Lower leg skin (tissue), 4 donors: ENCODE measurements around the gene MCTP1. TPM values are rescaled to one million over a fixed set of nuclear protein-coding genes. Genes with fewer than 3 reads are reported as not detected.

Experiments used
- DNase-seq, 2 donors: peaks; one replicate each; pipeline ENCODE4 v3.0.0-alpha.2; 2019; ENCODE audit warnings: low spot score in 2 of 2
- H3K4me3 ChIP-seq: fragments of 200-600 bp; sonication (generic); 2 replicates; pipeline ENCODE4 v1.5.1; 2017; ENCODE audit warnings: mild to moderate bottlenecking, low read depth; ENCODE audit not compliant: poor library complexity, severe bottlenecking
- POLR2A ChIP-seq, 2 donors: fragments of 450-650 bp; IDR thresholded peaks; one replicate each; pipeline ENCODE4 v1.6.1; 2016 to 2017; ENCODE audit warnings: antibody characterized with exemption in 2 of 2, mild to moderate bottlenecking in 1 of 2, moderate library complexity in 1 of 2
- WGBS, 2 donors: methylation state at CpG; one replicate each; pipeline ENCODE4 v1.1.5; 2018; 5-methylcytosine and 5-hydroxymethylcytosine counted together
- intact Hi-C: fragments of 100-400 bp; cut with DNase I; formaldehyde crosslinking; loops from one replicate; pipeline ENCODE4 v1.15.0; 2023; ENCODE audit warnings: low total_unique reads
- total RNA-seq, 4 donors: library from RNA; depleted of rRNA; stranded (reverse); fragments of >200 nt; gene quantifications; one replicate each; pipeline ENCODE4 v1.1.0, GENCODE V29; 2016
- TF ChIP-seq, protein P1 (sequence below), 3 donors: fragments of 450-650 bp; IDR thresholded peaks; one replicate each; pipeline ENCODE4 v1.5.1; 2016; ENCODE audit warnings: antibody characterized with exemption in 3 of 3, mild to moderate bottlenecking in 3 of 3, moderate library complexity in 2 of 3

The MCTP1 gene
- total RNA-seq, 4 donors from 2014 or later = 6.3 to 36.5 (median 9.8) TPM

DNA sequence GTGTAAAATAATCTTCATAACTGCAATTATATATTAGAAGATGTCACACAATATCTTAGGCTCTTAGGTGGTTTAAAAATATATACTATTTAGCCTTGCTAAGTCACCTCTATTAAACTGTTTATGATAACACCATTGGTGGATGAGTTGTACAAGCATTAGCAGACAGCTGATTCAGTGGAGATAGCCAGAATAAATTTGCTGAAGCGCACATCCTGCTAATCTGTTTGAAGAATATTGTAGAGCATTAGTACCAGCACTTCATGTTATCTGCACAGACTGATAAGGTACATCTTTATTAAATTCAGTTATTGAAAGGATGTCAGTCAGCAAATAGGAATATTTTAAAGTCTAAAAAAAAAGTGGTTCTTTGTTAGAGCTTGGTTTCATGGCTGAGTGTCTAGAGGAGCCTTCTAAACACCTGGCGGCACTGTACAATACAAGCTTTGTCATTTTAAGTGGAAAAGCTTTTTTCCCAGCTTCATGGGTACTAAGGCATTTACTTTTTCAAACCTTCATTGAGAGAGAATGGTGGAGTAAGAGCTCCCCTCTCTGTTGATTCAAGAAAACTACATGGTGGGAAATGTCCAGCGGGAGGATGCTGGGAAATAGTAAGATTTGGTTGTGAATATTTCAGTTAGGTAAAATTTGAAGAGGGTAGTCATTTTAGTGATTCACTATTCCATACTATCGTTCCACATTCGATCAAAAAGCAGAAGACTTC lies 391.3 kb downstream of the MCTP1 start:
- no peak overlapping the region for H3K4me3 ChIP-seq
- intact Hi-C loops = no loop called here
- WGBS, 2 donors = 61 to 65% methylated on average over 5 of the region's 5 CpGs
- DNase-seq = no peak
- TF ChIP-seq, protein P1, sequence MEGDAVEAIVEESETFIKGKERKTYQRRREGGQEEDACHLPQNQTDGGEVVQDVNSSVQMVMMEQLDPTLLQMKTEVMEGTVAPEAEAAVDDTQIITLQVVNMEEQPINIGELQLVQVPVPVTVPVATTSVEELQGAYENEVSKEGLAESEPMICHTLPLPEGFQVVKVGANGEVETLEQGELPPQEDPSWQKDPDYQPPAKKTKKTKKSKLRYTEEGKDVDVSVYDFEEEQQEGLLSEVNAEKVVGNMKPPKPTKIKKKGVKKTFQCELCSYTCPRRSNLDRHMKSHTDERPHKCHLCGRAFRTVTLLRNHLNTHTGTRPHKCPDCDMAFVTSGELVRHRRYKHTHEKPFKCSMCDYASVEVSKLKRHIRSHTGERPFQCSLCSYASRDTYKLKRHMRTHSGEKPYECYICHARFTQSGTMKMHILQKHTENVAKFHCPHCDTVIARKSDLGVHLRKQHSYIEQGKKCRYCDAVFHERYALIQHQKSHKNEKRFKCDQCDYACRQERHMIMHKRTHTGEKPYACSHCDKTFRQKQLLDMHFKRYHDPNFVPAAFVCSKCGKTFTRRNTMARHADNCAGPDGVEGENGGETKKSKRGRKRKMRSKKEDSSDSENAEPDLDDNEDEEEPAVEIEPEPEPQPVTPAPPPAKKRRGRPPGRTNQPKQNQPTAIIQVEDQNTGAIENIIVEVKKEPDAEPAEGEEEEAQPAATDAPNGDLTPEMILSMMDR (IDR thresholded peaks at IDR 0.05) = no peak
- no peak for TF ChIP-seq POLR2A (IDR thresholded peaks at IDR 0.05)

DNA sequence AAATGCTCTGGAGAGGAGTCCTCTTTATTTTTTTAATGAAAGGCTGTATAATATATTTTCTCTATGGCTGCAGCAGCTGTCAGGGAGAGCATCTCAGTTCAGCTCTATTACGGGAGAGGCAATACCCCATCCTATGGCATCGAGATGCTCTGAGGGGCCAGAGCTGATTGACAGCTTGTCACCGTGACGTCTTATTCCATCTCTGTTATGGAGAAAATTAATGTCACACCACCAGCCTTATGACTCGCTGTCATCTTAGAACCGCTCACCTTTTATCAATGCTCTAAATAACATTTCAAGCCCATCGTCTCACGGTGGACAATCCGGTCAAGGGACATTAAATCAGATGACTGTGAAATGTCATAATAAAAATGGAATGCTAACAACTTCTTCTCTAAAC lies 392.9 kb downstream of the MCTP1 start:
- DNase-seq = no peak
- no peak overlapping the region for H3K4me3 ChIP-seq
- intact Hi-C loops = no loop called here
- TF ChIP-seq, protein P1 (IDR thresholded peaks at IDR 0.05) = no peak
- TF ChIP-seq POLR2A (IDR thresholded peaks at IDR 0.05) = no peak
- WGBS, 2 donors = 90% methylated on average over 9 of the region's 9 CpGs

DNA sequence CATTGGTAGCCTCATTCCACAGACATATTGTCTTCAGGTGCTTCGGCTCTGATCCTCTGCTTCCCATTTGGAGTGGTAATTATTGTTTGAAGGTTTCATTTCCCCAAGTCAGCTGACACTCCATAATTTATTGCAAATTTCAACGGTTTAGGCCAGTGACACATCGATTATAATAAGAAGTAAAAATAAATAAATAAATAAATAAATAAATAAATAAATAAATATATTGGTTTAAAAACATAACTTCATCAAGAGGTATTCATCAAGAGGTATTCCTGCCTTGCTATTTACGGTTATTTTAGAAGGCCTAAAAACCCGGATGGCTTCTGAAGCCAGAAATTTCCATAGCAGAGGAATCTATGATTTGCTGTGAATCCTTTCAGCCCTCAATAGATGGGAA lies 393.3 kb downstream of the MCTP1 start:
- 72 to 75% methylated on average over 5 of the region's 5 CpGs for WGBS, 2 donors
- TF ChIP-seq, protein P1 (IDR thresholded peaks at IDR 0.05) = no peak
- no peak for TF ChIP-seq POLR2A (IDR thresholded peaks at IDR 0.05)
- DNase-seq = no peak
- intact Hi-C loops = no loop called here
- no peak overlapping the region for H3K4me3 ChIP-seq

DNA sequence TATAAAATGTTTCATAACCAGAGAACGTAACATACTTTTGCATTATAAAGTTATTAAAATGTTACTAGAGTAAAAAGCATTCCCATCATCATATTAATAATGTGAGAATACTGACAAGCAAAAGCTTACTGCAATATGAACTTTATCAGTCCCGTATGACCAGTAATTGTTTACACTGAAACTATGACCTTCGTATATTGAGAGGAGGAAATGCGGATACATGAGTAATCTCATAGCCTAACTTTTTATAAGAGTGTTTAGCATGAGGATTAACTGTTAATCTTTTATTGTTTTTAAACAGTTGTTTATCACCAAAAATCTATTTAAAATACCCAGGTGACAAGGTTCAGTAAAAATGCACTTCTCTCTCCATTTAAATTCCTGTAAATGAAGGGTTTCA lies 394.0 kb downstream of the MCTP1 start:
- DNase-seq = no peak
- 84 to 85% methylated on average over 4 of the region's 4 CpGs for WGBS, 2 donors
- no peak overlapping the region for H3K4me3 ChIP-seq
- TF ChIP-seq POLR2A (IDR thresholded peaks at IDR 0.05) = no peak
- TF ChIP-seq, protein P1 (IDR thresholded peaks at IDR 0.05) = no peak
- intact Hi-C loops = no loop called here

DNA sequence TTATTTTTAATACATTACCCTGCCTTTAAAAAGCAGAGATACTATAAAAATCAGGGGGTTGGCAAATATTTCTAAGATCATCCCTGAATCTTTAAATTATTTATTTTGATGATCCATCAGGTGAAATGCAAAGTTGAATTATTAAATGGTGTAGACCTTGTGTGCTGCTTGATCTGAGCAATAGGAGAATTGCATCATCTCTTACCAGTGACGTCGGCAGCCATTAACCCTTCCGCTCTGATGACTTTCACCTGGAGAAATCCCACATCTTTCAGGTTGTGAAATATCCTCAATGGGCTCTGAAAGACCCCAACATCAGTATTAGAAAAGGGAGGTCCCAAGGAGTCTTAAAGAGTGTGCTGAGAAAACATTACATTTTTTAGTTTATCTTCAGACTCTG lies 396.2 kb downstream of the MCTP1 start:
- TF ChIP-seq, protein P1 (IDR thresholded peaks at IDR 0.05) = no peak
- TF ChIP-seq POLR2A (IDR thresholded peaks at IDR 0.05) = no peak
- intact Hi-C loops = no loop called here
- WGBS, 2 donors = 83 to 85% methylated on average over 3 of the region's 3 CpGs
- no peak for DNase-seq
- no peak overlapping the region for H3K4me3 ChIP-seq

DNA sequence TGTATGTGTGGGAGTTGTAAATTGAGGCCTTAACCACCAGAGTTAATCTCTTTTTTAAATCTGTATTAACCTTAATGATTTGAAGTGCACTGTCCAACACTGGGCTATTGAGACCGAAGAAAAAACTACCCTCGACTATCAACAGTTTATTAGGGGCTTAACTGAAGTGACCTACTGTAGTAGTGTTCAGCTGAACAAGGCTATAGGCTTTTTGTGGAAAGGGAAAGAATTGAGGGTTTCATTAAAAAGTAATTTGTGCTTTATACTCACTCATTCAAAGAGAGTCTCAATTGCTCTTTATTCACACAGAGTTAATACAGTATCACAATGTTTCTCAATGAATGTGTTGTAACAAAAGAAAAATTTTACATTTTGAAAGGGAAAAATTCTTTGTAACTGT lies 399.0 kb downstream of the MCTP1 start:
- TF ChIP-seq, protein P1 (IDR thresholded peaks at IDR 0.05) = no peak
- no peak for TF ChIP-seq POLR2A (IDR thresholded peaks at IDR 0.05)

More for the DNA sequence above, 399.0 kb downstream of the MCTP1 start:
- H3K4me3 ChIP-seq = no peak overlapping the region
- DNase-seq = no peak
- 75 to 76% methylated on average over 2 of the region's 2 CpGs for WGBS, 2 donors
- intact Hi-C loops = no loop called here
